ENCODE results near the gene SYDE2. TPM values are rescaled to one million over a fixed set of nuclear protein-coding genes. Genes with fewer than 3 reads are reported as not detected.
"Not testable (repeated sequence)": the region's sequence is repeated elsewhere in the genome, so short reads cannot be mapped to it uniquely, and the experiment has no call there.

Gene SYDE2
- total RNA-seq, 2 donors from 2014 or later: 0.84 TPM; not detected in 1

GRCh38 chr1:85144351-85144750, 56.5 kb downstream of the SYDE2 start:
- no peak for DNase-seq (ENCODE audit: low spot score)
- no peaks in the 10 kb centered on the region for H3K36me3 Mint-ChIP-seq
- H3K27me3 Mint-ChIP-seq: peaks cover 5 to 18% of the 10 kb centered on the region in 2 donors
- no peak overlapping the region for H3K4me3 Mint-ChIP-seq
- H3K9me3 Mint-ChIP-seq: no peaks in the 10 kb centered on the region
- H3K4me1 Mint-ChIP-seq (ENCODE audit: low read depth in 2 of 2): peaks cover 0 to 4% of the 10 kb centered on the region in 2 donors
- ATAC-seq: no peak
- H3K27ac Mint-ChIP-seq: no peak overlapping the region

GRCh38 chr1:85142753-85143152, 58.1 kb downstream of the SYDE2 start:
- H3K27me3 Mint-ChIP-seq: peaks cover 5 to 13% of the 10 kb centered on the region in 2 donors
- no peak overlapping the region for H3K27ac Mint-ChIP-seq
- no peaks in the 10 kb centered on the region for H3K4me1 Mint-ChIP-seq (ENCODE audit: low read depth in 2 of 2)
- DNase-seq (ENCODE audit: low spot score): no peak
- no peak for ATAC-seq
- no peaks in the 10 kb centered on the region for H3K36me3 Mint-ChIP-seq
- no peak overlapping the region for H3K4me3 Mint-ChIP-seq
- no peaks in the 10 kb centered on the region for H3K9me3 Mint-ChIP-seq

GRCh38 chr1:85138439-85138838, 62.4 kb downstream of the SYDE2 start:
- not testable (repeated sequence) for H3K9me3 Mint-ChIP-seq, H3K36me3 Mint-ChIP-seq

GRCh38 chr1:85137660-85138059, 63.2 kb downstream of the SYDE2 start:
- Mint-ChIP-seq H3K27me3 (peaks cover 5 to 8% of the 10 kb centered on the region in 2 donors), H3K27ac (no peak overlapping the region), H3K4me3 (no peak overlapping the region), H3K9me3 (no peaks in the 10 kb centered on the region), H3K36me3 (no peaks in the 10 kb centered on the region), H3K4me1 (ENCODE audit: low read depth in 2 of 2) (no peaks in the 10 kb centered on the region)
- no peak for DNase-seq (ENCODE audit: low spot score)
- ATAC-seq: no peak

More at GRCh38 chr1:85138439-85138838, 62.4 kb downstream of the SYDE2 start:
- H3K4me3 Mint-ChIP-seq; H3K27me3 Mint-ChIP-seq; ATAC-seq; H3K4me1 Mint-ChIP-seq (ENCODE audit: low read depth in 2 of 2); H3K27ac Mint-ChIP-seq; DNase-seq (ENCODE audit: low spot score): not testable (repeated sequence)

- no peak overlapping the region for H3K4me3 Mint-ChIP-seq
- peaks cover 0 to 2% of the 10 kb centered on the region in 2 donors for H3K27me3 Mint-ChIP-seq
- H3K4me1 Mint-ChIP-seq (ENCODE audit: low read depth in 2 of 2): no peaks in the 10 kb centered on the region
- no peak for DNase-seq (ENCODE audit: low spot score)
- no peak for ATAC-seq
- no peak overlapping the region for H3K27ac Mint-ChIP-seq
- H3K36me3 Mint-ChIP-seq: no peaks in the 10 kb centered on the region
- no peaks in the 10 kb centered on the region for H3K9me3 Mint-ChIP-seq
These were observed 65.4 kb downstream of the SYDE2 start for GRCh38 chr1:85135392-85135798.

GRCh38 chr1:85134583-85135391, 66.0 kb downstream of the SYDE2 start:
- DNase-seq (ENCODE audit: low spot score): no peak
- Mint-ChIP-seq H3K36me3 (no peaks in the 10 kb centered on the region), H3K9me3 (no peaks in the 10 kb centered on the region), H3K4me3 (no peak overlapping the region), H3K27me3 (peaks cover 0 to 2% of the 10 kb centered on the region in 2 donors), H3K4me1 (ENCODE audit: low read depth in 2 of 2) (no peaks in the 10 kb centered on the region), H3K27ac (no peak overlapping the region)
- ATAC-seq: no peak

- peaks cover 0 to 2% of the 10 kb centered on the region in 2 donors for H3K27me3 Mint-ChIP-seq
- no peak for ATAC-seq
These were observed 67.2 kb downstream of the SYDE2 start for GRCh38 chr1:85133565-85134159.

DNA sequence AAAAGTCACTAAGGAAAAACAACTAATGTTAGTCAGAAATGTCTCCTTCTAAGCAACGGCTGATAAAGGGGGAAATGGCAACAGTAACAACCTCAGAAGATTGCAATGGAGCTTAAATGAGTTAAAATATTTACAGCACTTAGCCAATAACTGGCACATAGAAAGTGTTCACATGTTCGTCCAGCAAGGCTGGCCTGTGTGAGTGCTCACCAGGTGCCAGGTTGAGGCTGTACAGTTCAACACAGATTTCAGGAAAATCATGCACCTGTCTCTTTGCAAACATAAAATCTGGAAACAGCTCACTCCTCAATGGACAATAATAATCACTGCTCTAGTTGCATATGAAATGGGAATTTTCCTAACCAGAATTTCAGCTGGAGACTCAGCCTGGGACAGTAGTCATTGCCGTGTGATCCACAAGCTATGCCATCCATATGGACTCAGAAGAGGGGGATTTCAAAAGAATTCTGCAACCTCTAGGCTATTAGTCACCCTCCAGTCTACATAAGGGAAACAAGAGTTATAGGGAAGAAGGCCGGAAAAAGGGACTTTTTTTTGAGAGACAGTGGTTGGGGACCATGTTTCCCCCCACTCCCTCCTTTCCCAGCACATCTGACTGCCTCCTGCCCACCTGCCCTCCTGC, 68.6 kb downstream of the SYDE2 start:
- Mint-ChIP-seq H3K4me1 (ENCODE audit: low read depth in 2 of 2) (no peaks in the 10 kb centered on the region), H3K4me3 (no peak overlapping the region), H3K9me3 (no peaks in the 10 kb centered on the region), H3K36me3 (no peaks in the 10 kb centered on the region), H3K27me3 (peaks cover 0 to 2% of the 10 kb centered on the region in 2 donors), H3K27ac (no peak overlapping the region)
- no peak for ATAC-seq
- DNase-seq (ENCODE audit: low spot score): no peak

More at GRCh38 chr1:85133565-85134159, 67.2 kb downstream of the SYDE2 start:
- Mint-ChIP-seq H3K36me3 (no peaks in the 10 kb centered on the region), H3K4me3 (no peak overlapping the region), H3K9me3 (no peaks in the 10 kb centered on the region), H3K4me1 (ENCODE audit: low read depth in 2 of 2) (no peaks in the 10 kb centered on the region), H3K27ac (no peak overlapping the region)
- no peak for DNase-seq (ENCODE audit: low spot score)

DNA sequence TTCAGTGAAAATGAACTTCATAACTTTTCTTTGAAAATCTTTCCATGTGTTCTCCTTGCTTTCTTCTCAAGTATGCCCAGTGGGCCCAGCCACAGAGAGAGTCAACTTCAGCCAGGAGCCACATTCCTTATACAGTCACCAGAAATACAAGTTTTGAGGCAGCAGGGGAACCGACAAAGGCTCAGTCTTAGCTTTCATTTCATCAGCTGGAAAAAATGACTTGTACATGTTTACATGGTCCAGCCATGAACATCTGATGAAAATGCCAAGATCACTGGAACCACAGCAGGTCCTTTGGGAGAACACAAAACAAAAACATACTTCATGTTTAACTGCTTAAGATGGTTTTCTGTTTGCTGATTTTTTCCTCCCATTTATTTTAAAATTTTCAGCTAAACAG, 72.5 kb downstream of the SYDE2 start:
- H3K9me3 Mint-ChIP-seq: no peaks in the 10 kb centered on the region
- H3K27me3 Mint-ChIP-seq: peaks cover 4 to 7% of the 10 kb centered on the region in 2 donors
- no peaks in the 10 kb centered on the region for H3K36me3 Mint-ChIP-seq
- H3K4me1 Mint-ChIP-seq (ENCODE audit: low read depth in 2 of 2): no peaks in the 10 kb centered on the region
- H3K4me3 Mint-ChIP-seq: no peak overlapping the region
- DNase-seq (ENCODE audit: low spot score): no peak
- no peak for ATAC-seq
- H3K27ac Mint-ChIP-seq: no peak overlapping the region

DNA sequence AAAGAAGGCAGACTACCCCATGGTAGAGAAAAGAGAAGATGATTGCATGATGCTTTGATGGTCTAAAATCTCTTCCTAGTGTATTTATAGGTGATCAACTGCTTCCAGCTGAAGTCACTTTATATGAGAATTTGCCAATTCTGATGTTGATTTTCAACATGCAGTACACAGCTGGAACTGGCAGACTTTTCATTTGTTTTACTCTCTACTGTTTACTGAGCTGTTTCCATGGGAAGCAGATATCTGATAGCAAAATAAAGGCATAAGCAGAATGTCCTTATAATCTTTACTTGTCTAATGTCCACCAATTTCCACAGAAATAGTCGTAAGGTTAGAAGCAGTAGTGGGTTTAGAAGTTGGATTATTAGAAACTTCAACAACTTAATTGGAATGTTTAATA, 74.9 kb downstream of the SYDE2 start:
- no peaks in the 10 kb centered on the region for H3K9me3 Mint-ChIP-seq
- H3K27ac Mint-ChIP-seq: no peak overlapping the region
- H3K27me3 Mint-ChIP-seq: peaks cover 2 to 13% of the 10 kb centered on the region in 2 donors
- ATAC-seq: no peak
- no peaks in the 10 kb centered on the region for H3K36me3 Mint-ChIP-seq
- no peak for DNase-seq (ENCODE audit: low spot score)
- H3K4me1 Mint-ChIP-seq (ENCODE audit: low read depth in 2 of 2): no peaks in the 10 kb centered on the region
- no peak overlapping the region for H3K4me3 Mint-ChIP-seq

- H3K27ac Mint-ChIP-seq: no peak overlapping the region
These were observed 76.7 kb downstream of the SYDE2 start for GRCh38 chr1:85124091-85124490.

DNA sequence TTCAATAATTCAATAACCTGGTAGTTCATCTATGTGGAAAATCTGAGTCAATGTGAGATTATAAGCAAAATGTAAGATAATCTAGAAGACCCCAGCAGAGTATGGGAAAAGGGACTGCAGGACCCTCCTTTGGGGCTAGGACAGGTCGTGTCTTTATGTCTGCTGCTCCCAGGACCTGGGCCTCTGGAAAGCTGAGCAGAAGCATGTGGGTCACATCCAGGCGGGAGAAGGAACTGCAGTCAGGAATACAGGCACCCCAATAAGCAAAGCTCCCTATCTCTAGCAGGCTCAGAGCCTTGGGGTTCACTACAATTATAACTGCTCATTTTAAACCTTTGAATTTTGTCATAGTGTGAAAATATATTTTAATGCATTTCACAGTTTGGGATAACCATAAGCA, 78.6 kb downstream of the SYDE2 start:
- Mint-ChIP-seq H3K4me3 (no peak overlapping the region), H3K27me3 (peaks cover 6 to 22% of the 10 kb centered on the region in 2 donors), H3K27ac (no peak overlapping the region), H3K4me1 (ENCODE audit: low read depth in 2 of 2) (no peaks in the 10 kb centered on the region), H3K9me3 (no peaks in the 10 kb centered on the region), H3K36me3 (no peaks in the 10 kb centered on the region)
- DNase-seq (ENCODE audit: low spot score) (no peak), ATAC-seq (no peak)

More at GRCh38 chr1:85124091-85124490, 76.7 kb downstream of the SYDE2 start:
- Mint-ChIP-seq H3K9me3 (no peaks in the 10 kb centered on the region), H3K36me3 (no peaks in the 10 kb centered on the region), H3K4me3 (no peak overlapping the region), H3K4me1 (ENCODE audit: low read depth in 2 of 2) (no peaks in the 10 kb centered on the region), H3K27me3 (peaks cover 6 to 22% of the 10 kb centered on the region in 2 donors)
- ATAC-seq (no peak), DNase-seq (ENCODE audit: low spot score) (no peak)

DNA sequence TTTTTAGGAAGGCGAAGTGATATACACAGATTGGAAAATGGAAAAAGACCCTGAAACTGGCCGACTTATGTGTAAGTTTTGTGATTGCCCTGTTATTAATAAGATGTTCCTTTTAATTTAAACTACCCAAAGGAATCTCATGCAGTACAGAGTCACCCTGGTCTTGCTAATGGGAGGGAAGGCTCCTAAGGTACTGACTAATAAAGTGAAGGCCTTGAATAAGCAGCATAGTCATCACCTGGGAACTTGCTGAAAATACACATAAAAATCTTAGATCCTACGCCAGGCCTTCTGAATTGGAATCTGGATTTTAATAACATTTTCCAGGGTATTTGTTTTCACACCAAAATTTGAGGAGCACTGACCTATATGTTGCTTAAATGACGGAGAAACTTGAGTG, 79.1 kb downstream of the SYDE2 start:
- Mint-ChIP-seq H3K4me3 (no peak overlapping the region), H3K4me1 (ENCODE audit: low read depth in 2 of 2) (peaks cover 0 to 3% of the 10 kb centered on the region in 2 donors), H3K27ac (no peak overlapping the region), H3K9me3 (no peaks in the 10 kb centered on the region), H3K27me3 (peaks cover 5 to 21% of the 10 kb centered on the region in 2 donors), H3K36me3 (no peaks in the 10 kb centered on the region)
- ATAC-seq (no peak), DNase-seq (ENCODE audit: low spot score) (no peak)

DNA sequence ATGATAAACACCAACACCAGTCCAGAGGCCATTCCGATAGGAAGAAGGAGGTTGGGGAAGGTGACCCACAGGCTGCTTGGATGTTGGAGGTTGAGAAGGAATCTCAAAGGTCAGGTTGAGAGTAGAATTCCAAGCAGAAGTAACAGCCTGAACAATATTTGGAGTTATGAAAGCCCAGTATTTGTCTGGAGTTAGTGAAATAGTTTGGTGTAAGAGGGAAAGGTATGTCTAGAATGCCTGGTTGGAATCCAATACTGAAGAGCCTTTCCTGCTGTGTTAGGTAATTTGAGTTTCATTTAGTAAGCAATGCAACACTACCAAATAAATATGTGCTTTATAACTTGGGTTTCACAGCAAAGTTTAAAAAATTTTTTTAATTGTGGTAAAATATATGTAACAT, 82.1 kb downstream of the SYDE2 start:
- Mint-ChIP-seq H3K27ac (no peak overlapping the region), H3K9me3 (no peaks in the 10 kb centered on the region), H3K4me1 (ENCODE audit: low read depth in 2 of 2) (peaks cover 0 to 6% of the 10 kb centered on the region in 2 donors), H3K27me3 (peaks cover 6 to 28% of the 10 kb centered on the region in 2 donors), H3K4me3 (no peak overlapping the region), H3K36me3 (no peaks in the 10 kb centered on the region)
- no peak for ATAC-seq
- DNase-seq (ENCODE audit: low spot score): no peak

Data from natural killer cell treated with Interleukin-12 subunit alpha and Interleukin-12 subunit beta and Interleukin-15 and Interleukin-18, amount 100 ng/mL, for 72 hours (primary cell).